Ascending aorta (tissue), 2 donors: ENCODE data around the gene JAM2. TPM values are rescaled to one million over a fixed set of nuclear protein-coding genes. Genes with fewer than 3 reads are reported as not detected.
A peak's percentile ranks its signal among the peaks of the same experiment; 100 is the strongest.

Source experiments
- DNase-seq, 2 donors: peaks; one replicate each; pipeline ENCODE4 v3.0.0-alpha.2; 2019; ENCODE audit warnings: low spot score in 2 of 2
- H3K27ac ChIP-seq, 2 donors: fragments of 200-600 bp; sonication (generic); one replicate each; pipeline ENCODE4 v1.5.1; 2016 to 2017; ENCODE audit warnings: mild to moderate bottlenecking in 1 of 2
- H3K27me3 ChIP-seq: fragments of 200-600 bp; sonication (generic); one replicate; pipeline ENCODE4 v1.5.1; 2017
- H3K36me3 ChIP-seq, 2 donors: fragments of 200-600 bp; sonication (generic); one replicate each; pipeline ENCODE4 v1.5.1; 2016
- H3K4me1 ChIP-seq, 2 donors: fragments of 200-600 bp; sonication (generic); one replicate each; pipeline ENCODE4 v1.5.1; 2016 to 2017; ENCODE audit warnings: mild to moderate bottlenecking in 1 of 2
- H3K4me3 ChIP-seq, 2 donors: fragments of 200-600 bp; sonication (generic); one replicate each; pipeline ENCODE4 v1.5.1; 2016 to 2017; ENCODE audit warnings: mild to moderate bottlenecking in 1 of 2
- H3K9me3 ChIP-seq, 2 donors: fragments of 200-600 bp; sonication (generic); one replicate each; pipeline ENCODE4 v1.5.1; 2016
- CTCF ChIP-seq, 3 experiments: fragments of 200-600 bp in 2 of 3; fragments of 450-650 bp in 1 of 3; sonication (generic) in 2 of 3; IDR thresholded peaks; one replicate each; pipeline ENCODE4 v1.5.1; 2016 to 2019; ENCODE audit warnings: antibody characterized with exemption in 3 of 3, mild to moderate bottlenecking in 1 of 3, moderate library complexity in 1 of 3
- intact Hi-C: fragments of 100-400 bp; cut with DNase I; formaldehyde crosslinking; loops from one replicate; pipeline ENCODE4 v1.15.1; 2023
- total RNA-seq: library from RNA; depleted of rRNA; stranded (reverse); fragments of >200 nt; gene quantifications from one replicate; pipeline ENCODE4 v1.1.0, GENCODE V29; 2016

Gene JAM2
- total RNA-seq, 1 donor from 2014 or later, result 54.1 TPM

GRCh38 chr21:25670726-25671125 lies 31.7 kb downstream of the JAM2 start:
- no peak for TF ChIP-seq CTCF (IDR thresholded peaks at IDR 0.05)
- Histone ChIP-seq H3K27ac (no peak overlapping the region), H3K4me3 (no peak overlapping the region), H3K36me3 (no peaks in the 10 kb centered on the region), H3K4me1 (no peaks in the 10 kb centered on the region), H3K9me3 (no peaks in the 10 kb centered on the region), H3K27me3 (no peaks in the 10 kb centered on the region)
- intact Hi-C loops, result no loop called here
- no peak for DNase-seq

GRCh38 chr21:25676451-25676850 lies 37.4 kb downstream of the JAM2 start:
- Histone ChIP-seq H3K4me1 (peaks cover 0 to 3% of the 10 kb centered on the region in 2 donors), H3K36me3 (no peaks in the 10 kb centered on the region), H3K27ac (no peak overlapping the region), H3K27me3 (no peaks in the 10 kb centered on the region), H3K9me3 (no peaks in the 10 kb centered on the region), H3K4me3 (no peak overlapping the region)
- TF ChIP-seq CTCF (IDR thresholded peaks at IDR 0.05), result no peak
- no peak for DNase-seq
- intact Hi-C loops, result no loop called here

- H3K36me3 ChIP-seq, result no peaks in the 10 kb centered on the region
- intact Hi-C loops, result no loop called here
Measured at GRCh38 chr21:25682382-25682781, 43.3 kb downstream of the JAM2 start.

GRCh38 chr21:25687787-25688186 lies 48.7 kb downstream of the JAM2 start:
- no peak for TF ChIP-seq CTCF (IDR thresholded peaks at IDR 0.05)
- Histone ChIP-seq H3K4me1 (peaks cover 0 to 5% of the 10 kb centered on the region in 2 donors), H3K27me3 (no peaks in the 10 kb centered on the region), H3K27ac (peak overlapping the region in 1 of 2 donors; percentile 6), H3K9me3 (no peaks in the 10 kb centered on the region), H3K4me3 (no peak overlapping the region), H3K36me3 (no peaks in the 10 kb centered on the region)
- intact Hi-C loops, result loop anchor here (5.0 kb wide), 1 partner anchor 45 kb away; no protein-coding TSS in a partner anchor
- no peak for DNase-seq

More at GRCh38 chr21:25682382-25682781, 43.3 kb downstream of the JAM2 start:
- no peaks in the 10 kb centered on the region for H3K27me3 ChIP-seq
- no peak for TF ChIP-seq CTCF (IDR thresholded peaks at IDR 0.05)
- H3K9me3 ChIP-seq, result no peaks in the 10 kb centered on the region
- no peak overlapping the region for H3K27ac ChIP-seq
- no peaks in the 10 kb centered on the region for H3K4me1 ChIP-seq
- no peak for DNase-seq
- H3K4me3 ChIP-seq, result no peak overlapping the region

- no peak overlapping the region for H3K4me3 ChIP-seq
- H3K27me3 ChIP-seq, result no peaks in the 10 kb centered on the region
- DNase-seq, result no peak
- no peaks in the 10 kb centered on the region for H3K9me3 ChIP-seq
- peaks cover 0 to 5% of the 10 kb centered on the region in 2 donors for H3K4me1 ChIP-seq
- no peak for TF ChIP-seq CTCF (IDR thresholded peaks at IDR 0.05)
- H3K36me3 ChIP-seq, result no peaks in the 10 kb centered on the region
- peak overlapping the region in 1 of 2 donors; percentile 6 for H3K27ac ChIP-seq
- intact Hi-C loops, result loop anchor here (5.0 kb wide), 1 partner anchor 46 kb away; no protein-coding TSS in a partner anchor
Measured at GRCh38 chr21:25688275-25689155, 49.5 kb downstream of the JAM2 start.
